Measurements from ENCODE around the gene INTS2.

DNA sequence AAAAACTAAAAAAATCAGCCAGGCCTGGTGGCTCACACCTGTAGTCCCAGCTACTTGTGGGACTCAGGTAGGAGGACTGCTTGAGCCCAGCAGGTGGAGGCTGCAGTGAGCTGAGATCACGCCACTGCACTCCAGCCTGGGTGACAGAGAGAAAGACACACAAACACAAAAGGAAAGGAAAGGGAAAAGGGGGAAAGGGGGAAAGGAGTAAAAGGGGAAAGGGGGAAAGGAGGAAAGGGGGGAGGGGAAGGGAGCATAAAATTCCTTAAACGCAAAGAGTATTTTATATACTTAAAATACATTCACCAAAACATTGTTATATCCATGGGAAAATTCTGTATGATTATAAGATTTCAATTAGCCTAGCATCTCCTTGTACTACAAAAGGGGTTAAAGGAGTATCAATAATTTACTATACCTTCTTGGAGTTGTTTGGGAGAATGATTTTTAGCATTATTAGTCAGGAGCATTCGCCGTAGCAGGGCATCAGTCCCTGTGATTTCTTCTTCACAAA is 47.1 kb downstream of the INTS2 start:
- TF ChIP-seq POLR2AphosphoS5 (IDR thresholded peaks at IDR 0.05; ENCODE audit: low read depth), result no peak
- TF ChIP-seq, protein P1, sequence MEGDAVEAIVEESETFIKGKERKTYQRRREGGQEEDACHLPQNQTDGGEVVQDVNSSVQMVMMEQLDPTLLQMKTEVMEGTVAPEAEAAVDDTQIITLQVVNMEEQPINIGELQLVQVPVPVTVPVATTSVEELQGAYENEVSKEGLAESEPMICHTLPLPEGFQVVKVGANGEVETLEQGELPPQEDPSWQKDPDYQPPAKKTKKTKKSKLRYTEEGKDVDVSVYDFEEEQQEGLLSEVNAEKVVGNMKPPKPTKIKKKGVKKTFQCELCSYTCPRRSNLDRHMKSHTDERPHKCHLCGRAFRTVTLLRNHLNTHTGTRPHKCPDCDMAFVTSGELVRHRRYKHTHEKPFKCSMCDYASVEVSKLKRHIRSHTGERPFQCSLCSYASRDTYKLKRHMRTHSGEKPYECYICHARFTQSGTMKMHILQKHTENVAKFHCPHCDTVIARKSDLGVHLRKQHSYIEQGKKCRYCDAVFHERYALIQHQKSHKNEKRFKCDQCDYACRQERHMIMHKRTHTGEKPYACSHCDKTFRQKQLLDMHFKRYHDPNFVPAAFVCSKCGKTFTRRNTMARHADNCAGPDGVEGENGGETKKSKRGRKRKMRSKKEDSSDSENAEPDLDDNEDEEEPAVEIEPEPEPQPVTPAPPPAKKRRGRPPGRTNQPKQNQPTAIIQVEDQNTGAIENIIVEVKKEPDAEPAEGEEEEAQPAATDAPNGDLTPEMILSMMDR (IDR thresholded peaks at IDR 0.05; ENCODE audit: insufficient read depth, low read length), result no peak
- no peak for TF ChIP-seq GABPA (IDR thresholded peaks at IDR 0.05; ENCODE audit: low read depth)
- TF ChIP-seq, protein P2, sequence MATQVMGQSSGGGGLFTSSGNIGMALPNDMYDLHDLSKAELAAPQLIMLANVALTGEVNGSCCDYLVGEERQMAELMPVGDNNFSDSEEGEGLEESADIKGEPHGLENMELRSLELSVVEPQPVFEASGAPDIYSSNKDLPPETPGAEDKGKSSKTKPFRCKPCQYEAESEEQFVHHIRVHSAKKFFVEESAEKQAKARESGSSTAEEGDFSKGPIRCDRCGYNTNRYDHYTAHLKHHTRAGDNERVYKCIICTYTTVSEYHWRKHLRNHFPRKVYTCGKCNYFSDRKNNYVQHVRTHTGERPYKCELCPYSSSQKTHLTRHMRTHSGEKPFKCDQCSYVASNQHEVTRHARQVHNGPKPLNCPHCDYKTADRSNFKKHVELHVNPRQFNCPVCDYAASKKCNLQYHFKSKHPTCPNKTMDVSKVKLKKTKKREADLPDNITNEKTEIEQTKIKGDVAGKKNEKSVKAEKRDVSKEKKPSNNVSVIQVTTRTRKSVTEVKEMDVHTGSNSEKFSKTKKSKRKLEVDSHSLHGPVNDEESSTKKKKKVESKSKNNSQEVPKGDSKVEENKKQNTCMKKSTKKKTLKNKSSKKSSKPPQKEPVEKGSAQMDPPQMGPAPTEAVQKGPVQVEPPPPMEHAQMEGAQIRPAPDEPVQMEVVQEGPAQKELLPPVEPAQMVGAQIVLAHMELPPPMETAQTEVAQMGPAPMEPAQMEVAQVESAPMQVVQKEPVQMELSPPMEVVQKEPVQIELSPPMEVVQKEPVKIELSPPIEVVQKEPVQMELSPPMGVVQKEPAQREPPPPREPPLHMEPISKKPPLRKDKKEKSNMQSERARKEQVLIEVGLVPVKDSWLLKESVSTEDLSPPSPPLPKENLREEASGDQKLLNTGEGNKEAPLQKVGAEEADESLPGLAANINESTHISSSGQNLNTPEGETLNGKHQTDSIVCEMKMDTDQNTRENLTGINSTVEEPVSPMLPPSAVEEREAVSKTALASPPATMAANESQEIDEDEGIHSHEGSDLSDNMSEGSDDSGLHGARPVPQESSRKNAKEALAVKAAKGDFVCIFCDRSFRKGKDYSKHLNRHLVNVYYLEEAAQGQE (IDR thresholded peaks at IDR 0.05; ENCODE audit: insufficient replicate concordance, low read depth), result no peak
- TF ChIP-seq SPI1 (IDR thresholded peaks at IDR 0.05; ENCODE audit: borderline replicate concordance, low read depth), result no peak
